GM23248 (cell line): ENCODE measurements around the gene DPP10. TPM values are rescaled to one million over a fixed set of nuclear protein-coding genes. Genes with fewer than 3 reads are reported as not detected.

Experiments
- DNase-seq: peaks from one replicate; pipeline ENCODE4 v3.0.0-alpha.2; 2015
- H2AFZ ChIP-seq: fragments of 200-600 bp; sonication (generic); 2 replicates; pipeline ENCODE4 v1.6.1; 2016; ENCODE audit warnings: antibody characterized with exemption
- H3F3A ChIP-seq: fragments of 200-600 bp; sonication (generic); 2 replicates; pipeline ENCODE4 v1.6.1; 2016; ENCODE audit warnings: mild to moderate bottlenecking, antibody characterized with exemption, mixed run types; ENCODE audit not compliant: insufficient read depth
- H3K27ac ChIP-seq: fragments of 200-600 bp; sonication (generic); 2 replicates; pipeline ENCODE4 v1.5.1; 2016; ENCODE audit warnings: mild to moderate bottlenecking
- H3K27me3 ChIP-seq: fragments of 200-600 bp; sonication (generic); replicated peaks from 2 replicates; pipeline ENCODE4 v1.6.1; 2016; ENCODE audit warnings: mild to moderate bottlenecking; ENCODE audit not compliant: insufficient read depth
- H3K36me3 ChIP-seq: fragments of 200-600 bp; sonication (generic); 2 replicates; pipeline ENCODE4 v1.6.1; 2016; ENCODE audit warnings: low read depth, mild to moderate bottlenecking
- H3K4me1 ChIP-seq: fragments of 200-600 bp; sonication (generic); 2 replicates; pipeline ENCODE4 v1.6.1; 2016; ENCODE audit warnings: mild to moderate bottlenecking; ENCODE audit not compliant: insufficient read depth
- H3K4me2 ChIP-seq: fragments of 200-600 bp; sonication (generic); one replicate; pipeline ENCODE4 v1.6.1; 2016; ENCODE audit warnings: mild to moderate bottlenecking; ENCODE audit not compliant: unreplicated experiment
- H3K4me3 ChIP-seq: fragments of 200-600 bp; sonication (generic); 2 replicates; pipeline ENCODE4 v1.5.1; 2016; ENCODE audit warnings: mild to moderate bottlenecking
- H3K79me2 ChIP-seq: fragments of 200-600 bp; sonication (generic); 2 replicates; pipeline ENCODE4 v1.6.1; 2016; ENCODE audit warnings: mild to moderate bottlenecking; ENCODE audit not compliant: insufficient read depth
- H3K9ac ChIP-seq: fragments of 200-600 bp; sonication (generic); 2 replicates; pipeline ENCODE4 v1.6.1; 2016; ENCODE audit warnings: mild to moderate bottlenecking
- H3K9me2 ChIP-seq: fragments of 200-600 bp; sonication (generic); 2 replicates; pipeline ENCODE4 v1.6.1; 2016; ENCODE audit warnings: mixed run types, mild to moderate bottlenecking, moderate library complexity; ENCODE audit not compliant: insufficient read depth
- H3K9me3 ChIP-seq: fragments of 200-600 bp; sonication (generic); one replicate; pipeline ENCODE4 v1.6.1; 2017; ENCODE audit warnings: low read depth
- H4K20me1 ChIP-seq: fragments of 200-600 bp; sonication (generic); 2 replicates; pipeline ENCODE4 v1.6.0; 2016; ENCODE audit not compliant: insufficient read depth
- EZH2 ChIP-seq: fragments of 200-600 bp; sonication (generic); IDR thresholded peaks from 2 replicates; pipeline ENCODE4 v1.6.1; 2018; ENCODE audit warnings: antibody characterized with exemption, mild to moderate bottlenecking; ENCODE audit not compliant: insufficient read depth, poor library complexity, severe bottlenecking
- EZH2phosphoT487 ChIP-seq: fragments of 200-600 bp; sonication (generic); IDR thresholded peaks from 2 replicates; pipeline ENCODE4 v1.6.1; 2018; ENCODE audit warnings: antibody characterized with exemption, moderate library complexity, mild to moderate bottlenecking, low read depth; ENCODE audit not compliant: insufficient read depth
- WGBS, 2 experiments: methylation state at CpG; one replicate each; pipeline ENCODE4 v1.1.6; 2015 to 2017; ENCODE audit warnings: low lambda C conversion rate in 2 of 2, low coverage in 1 of 2; ENCODE audit errors: missing lambda C conversion rate in 2 of 2; 5-methylcytosine and 5-hydroxymethylcytosine counted together
- in situ Hi-C: fragments of 300-500 bp; cut with MboI; formaldehyde crosslinking; loops from 2 replicates; pipeline ENCODE4 v1.15.0; 2020
- polyA plus RNA-seq: library from polyadenylated mRNA; unstranded; fragments of >200 nt; fragmentation: Nextera tagmentation; extraction: Ambion mirVana; gene quantifications from 2 replicates; pipeline ENCODE4 v1.2.1, GENCODE V29; 2016
- total RNA-seq: library from RNA; depleted of rRNA; stranded (reverse); fragments of >200 nt; shearing (Covaris generic); gene quantifications from 2 replicates; pipeline ENCODE4 v1.2.3, GENCODE V29; 2014

The DPP10 gene
- total and polyA plus RNA-seq, 2 experiments from 2014 or later = not detected

DNA sequence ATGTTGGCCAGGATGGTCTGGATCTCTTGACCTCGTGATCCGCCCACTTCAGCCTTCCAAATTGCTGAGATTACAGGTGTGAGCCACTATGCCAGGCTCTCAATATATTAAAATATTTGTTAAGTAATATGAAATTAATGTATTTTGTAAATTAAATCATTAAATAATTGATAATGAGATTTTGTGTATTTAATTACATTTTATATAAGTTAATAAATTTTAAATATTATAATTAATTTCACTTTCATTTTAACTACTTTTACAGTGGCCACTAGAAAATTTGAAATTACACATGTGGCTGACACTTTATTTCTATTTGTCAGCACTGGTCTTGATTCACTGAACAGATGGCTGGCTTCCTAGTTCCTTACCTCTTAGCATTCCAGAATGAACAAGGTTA, 102.6 kb downstream of the DPP10 start:
- Histone ChIP-seq H3K27me3 (no peaks in the 10 kb centered on the region), H3F3A (no peaks in the 10 kb centered on the region; the same call in 1 of the 2 replicates), H3K4me3 (no peak overlapping the region), H3K9ac (no peak overlapping the region), H3K9me2 (no peaks in the 10 kb centered on the region), H3K4me1 (no peaks in the 10 kb centered on the region; the same call in 1 of the 2 replicates), H3K36me3 (no peaks in the 10 kb centered on the region), H2AFZ (no peak overlapping the region), H3K79me2 (no peaks in the 10 kb centered on the region), H3K9me3 (no peaks in the 10 kb centered on the region), H3K4me2 (no peak overlapping the region), H3K27ac (no peak overlapping the region), H4K20me1 (no peaks in the 10 kb centered on the region)
- no peak for TF ChIP-seq EZH2phosphoT487
- no peak for TF ChIP-seq EZH2
- WGBS, 2 experiments = 80 to 95% methylated on average over 2 of the region's 2 CpGs
- in situ Hi-C loops = no loop called here
- DNase-seq = no peak

DNA sequence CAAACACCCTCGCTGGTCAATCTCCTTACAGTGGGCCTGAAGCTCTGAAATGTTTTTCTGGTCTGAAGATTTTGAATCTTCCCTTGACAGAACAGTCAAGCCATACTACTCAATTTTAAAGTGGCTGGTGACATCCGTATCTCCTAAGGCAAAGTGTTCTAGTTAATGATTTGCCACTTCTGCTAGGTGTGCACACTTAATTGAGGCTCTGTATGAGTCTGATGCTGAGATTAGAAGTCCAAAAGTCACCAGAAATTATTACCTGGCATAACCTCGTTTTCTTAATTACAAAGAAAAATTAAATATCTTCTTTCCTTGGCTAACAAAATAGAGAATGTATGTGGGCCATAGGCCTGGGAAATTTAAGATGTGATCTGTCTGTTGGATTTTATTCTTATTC, 104.1 kb downstream of the DPP10 start:
- no peak overlapping the region for H3K4me3 ChIP-seq
- in situ Hi-C loops = no loop called here

DNA sequence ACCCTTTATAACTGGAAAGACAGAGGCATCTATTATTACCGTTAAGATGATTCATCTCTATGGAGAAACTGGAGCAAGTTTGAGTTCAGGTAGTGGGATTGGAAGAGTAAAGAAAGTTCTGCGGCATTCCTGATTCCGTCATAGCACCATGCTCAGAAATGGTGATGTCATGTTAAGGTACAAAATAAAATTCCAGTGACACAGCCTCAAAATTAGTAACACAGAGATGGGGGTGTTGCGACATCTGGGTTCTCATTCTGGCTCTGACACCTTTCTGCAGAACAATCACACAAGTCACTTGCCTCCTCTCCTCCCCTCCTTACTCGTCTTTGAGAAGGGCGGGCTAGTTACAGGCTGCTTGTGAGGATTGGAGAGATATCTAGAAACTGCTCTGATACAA, 105.7 kb downstream of the DPP10 start:
- no peak for DNase-seq
- Histone ChIP-seq H3K4me2 (no peak overlapping the region), H3K9me2 (no peaks in the 10 kb centered on the region), H3K4me1 (no peaks in the 10 kb centered on the region), H3F3A (no peaks in the 10 kb centered on the region), H3K4me3 (no peak overlapping the region), H3K9me3 (no peaks in the 10 kb centered on the region), H3K27ac (no peak overlapping the region), H3K79me2 (no peaks in the 10 kb centered on the region), H3K27me3 (no peaks in the 10 kb centered on the region), H3K36me3 (no peaks in the 10 kb centered on the region), H4K20me1 (no peaks in the 10 kb centered on the region), H2AFZ (no peak overlapping the region), H3K9ac (no peak overlapping the region)
- WGBS, 2 experiments = 56 to 66% methylated on average over 6 of the region's 6 CpGs
- TF ChIP-seq EZH2phosphoT487 = no peak
- in situ Hi-C loops = no loop called here

More for the DNA sequence above, 104.1 kb downstream of the DPP10 start:
- no peaks in the 10 kb centered on the region; the same call in 1 of the 2 replicates for H3F3A ChIP-seq
- no peak overlapping the region for H3K4me2 ChIP-seq
- H3K79me2 ChIP-seq = no peaks in the 10 kb centered on the region
- no peak overlapping the region for H3K27ac ChIP-seq
- 17 to 21% methylated on average over 3 of the region's 3 CpGs for WGBS, 2 experiments
- no peaks in the 10 kb centered on the region for H3K9me2 ChIP-seq
- TF ChIP-seq EZH2phosphoT487 (no peak), EZH2 (no peak)
- no peak for DNase-seq
- H3K9me3 ChIP-seq = no peaks in the 10 kb centered on the region
- H3K36me3 ChIP-seq = no peaks in the 10 kb centered on the region
- no peaks in the 10 kb centered on the region for H4K20me1 ChIP-seq
- no peak overlapping the region for H2AFZ ChIP-seq
- no peaks in the 10 kb centered on the region; the same call in 1 of the 2 replicates for H3K4me1 ChIP-seq
- H3K27me3 ChIP-seq = no peaks in the 10 kb centered on the region
- no peak overlapping the region for H3K9ac ChIP-seq

DNA sequence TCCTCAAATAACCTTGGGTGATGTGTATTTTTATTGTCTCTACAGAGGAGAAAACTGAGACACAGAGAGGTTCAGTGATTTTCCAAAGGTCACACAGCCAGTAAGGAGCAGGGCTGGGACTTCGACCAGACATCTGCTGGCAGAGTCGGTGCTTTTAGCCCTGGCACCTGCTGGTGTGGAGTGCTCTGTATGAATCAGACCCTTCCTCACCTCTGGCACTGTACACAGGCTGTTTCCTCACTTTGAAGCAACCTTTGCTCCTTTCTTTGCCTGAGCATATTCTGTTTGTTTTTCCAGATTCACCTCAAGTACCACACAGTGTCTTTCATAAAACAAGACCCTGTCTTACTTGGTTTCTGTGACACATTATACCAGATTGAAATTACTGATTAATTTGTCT, 107.9 kb downstream of the DPP10 start:
- no peak overlapping the region for H3K27ac ChIP-seq
- H3K27me3 ChIP-seq = no peaks in the 10 kb centered on the region; the same call in 1 of the 2 replicates
- H3K79me2 ChIP-seq = no peaks in the 10 kb centered on the region
- 13 to 28% methylated on average over 2 of the region's 2 CpGs for WGBS, 2 experiments
- no peaks in the 10 kb centered on the region for H3F3A ChIP-seq
- no peaks in the 10 kb centered on the region for H3K9me2 ChIP-seq
- H3K4me2 ChIP-seq = no peak overlapping the region
- H2AFZ ChIP-seq = no peak overlapping the region
- H3K9ac ChIP-seq = no peak overlapping the region
- in situ Hi-C loops = loop anchor here (10.0 kb wide), 1 partner anchor 576 kb away; no protein-coding TSS in a partner anchor
- no peak overlapping the region for H3K4me3 ChIP-seq
- H4K20me1 ChIP-seq = no peaks in the 10 kb centered on the region
- DNase-seq = no peak
- TF ChIP-seq EZH2phosphoT487 (no peak), EZH2 (no peak)
- no peaks in the 10 kb centered on the region for H3K36me3 ChIP-seq
- H3K9me3 ChIP-seq = no peaks in the 10 kb centered on the region
- no peaks in the 10 kb centered on the region for H3K4me1 ChIP-seq
